HuH-7 (cell line): ENCODE measurements around the gene DMD.

Experiments used
- DNase-seq: peaks from one replicate; pipeline ENCODE4 v3.0.0; 2011; ENCODE audit warnings: low spot score

The DMD gene

DNA sequence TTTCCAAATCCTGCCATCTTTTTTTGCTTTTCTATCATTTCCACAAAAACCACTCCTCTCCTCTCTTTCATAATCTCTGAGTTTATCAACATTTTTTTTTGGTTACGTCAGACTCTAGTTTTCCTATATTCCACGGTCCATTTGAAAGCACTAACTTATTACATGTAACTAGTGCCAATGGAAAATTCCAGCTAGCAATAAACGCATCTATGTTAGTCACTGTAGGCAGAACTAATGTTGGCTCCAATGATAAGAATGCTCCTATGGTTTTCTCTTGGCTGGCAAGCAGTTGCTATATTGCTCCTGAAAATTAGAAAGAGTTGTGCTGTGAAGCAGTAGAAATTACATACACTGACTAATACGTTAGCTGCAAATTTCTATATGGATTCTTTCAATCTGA is 1504.9 kb downstream of the DMD start:
- peak; percentile 2 for DNase-seq

DNA sequence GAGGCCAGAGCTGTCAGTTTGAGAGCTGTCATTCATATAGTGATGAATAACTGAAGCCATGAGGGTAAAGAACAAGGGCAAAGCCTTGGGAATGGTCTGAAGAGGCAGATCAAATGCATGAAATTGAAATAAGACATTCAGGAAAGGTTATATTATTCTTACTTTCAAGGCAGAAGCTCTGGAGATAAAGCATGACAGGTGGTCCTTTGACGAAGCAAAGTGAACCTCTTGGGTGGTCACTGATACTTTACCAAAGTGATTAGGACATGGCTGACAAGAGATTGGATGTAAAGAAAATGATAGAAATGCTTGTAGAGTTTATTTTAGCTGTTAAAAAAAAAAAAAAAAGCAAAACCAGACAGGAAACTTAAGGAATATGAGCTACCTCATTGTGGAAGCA is 1505.5 kb downstream of the DMD start:
- DNase-seq = no peak

DNA sequence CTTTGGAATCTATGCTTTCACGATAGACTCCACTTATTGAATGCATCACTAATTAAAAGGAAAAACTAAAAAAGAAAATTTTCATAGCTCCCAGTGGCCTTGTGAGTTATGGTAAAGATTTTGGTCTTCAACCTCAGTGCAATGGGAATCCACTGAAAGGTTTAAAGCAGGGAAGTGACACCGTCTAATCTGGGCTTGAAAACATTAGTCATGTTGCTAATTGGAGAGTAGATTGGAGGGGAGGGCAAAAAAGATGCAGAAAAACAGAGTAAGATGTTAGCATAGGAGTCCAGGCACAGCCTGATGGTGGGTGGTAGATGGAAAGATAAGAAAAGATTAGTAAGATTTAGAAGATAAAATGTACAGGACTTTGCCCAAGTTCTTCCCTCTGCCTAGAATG is 1506.4 kb downstream of the DMD start:
- DNase-seq = no peak

DNA sequence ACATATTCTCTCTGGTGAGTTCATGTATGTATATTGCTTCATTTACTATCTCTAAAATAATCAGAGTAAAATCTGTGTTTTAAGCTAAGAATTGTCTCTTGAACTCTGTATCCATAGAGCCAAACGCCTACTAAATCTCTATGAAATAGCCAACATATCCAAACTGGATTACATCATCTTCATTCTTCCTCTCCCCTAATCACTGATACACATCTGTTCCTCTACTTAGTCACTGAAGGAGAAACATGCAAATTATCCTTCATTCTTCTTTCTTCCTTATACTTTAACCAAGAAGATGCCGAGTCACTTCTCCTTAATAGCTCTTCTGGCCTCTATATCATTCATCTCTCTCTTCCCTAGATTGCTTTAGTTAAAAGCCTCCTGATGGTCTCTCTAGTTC is 1509.1 kb downstream of the DMD start:
- DNase-seq = no peak

DNA sequence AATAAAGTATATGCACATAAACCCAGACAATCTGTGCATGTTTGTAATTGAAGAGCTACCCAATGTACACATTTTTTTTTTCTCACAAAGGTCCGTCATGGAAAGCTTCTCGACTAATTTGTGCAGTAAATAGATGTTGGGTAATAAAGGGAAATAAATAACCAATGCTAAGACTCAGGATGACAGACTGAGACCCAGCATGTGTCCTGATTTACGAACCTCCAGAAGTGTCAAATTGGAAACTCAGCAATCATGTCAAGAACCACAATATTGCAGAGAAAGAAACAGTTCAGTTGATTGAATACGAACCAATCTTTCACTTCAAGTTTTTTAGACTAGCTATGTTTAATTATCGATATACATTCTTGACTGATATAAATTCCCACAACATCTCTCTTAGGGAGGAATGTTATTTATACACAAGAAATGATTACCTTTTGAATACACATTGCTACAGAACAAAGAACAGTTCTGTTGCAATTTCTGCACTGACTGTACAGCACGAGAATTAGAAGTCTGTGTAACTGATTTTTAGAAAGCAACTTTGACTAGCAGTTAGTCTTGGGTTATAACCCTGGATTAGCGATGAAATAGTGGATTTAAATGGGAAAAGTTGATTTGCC is 1513.9 kb downstream of the DMD start:
- no peak for DNase-seq

DNA sequence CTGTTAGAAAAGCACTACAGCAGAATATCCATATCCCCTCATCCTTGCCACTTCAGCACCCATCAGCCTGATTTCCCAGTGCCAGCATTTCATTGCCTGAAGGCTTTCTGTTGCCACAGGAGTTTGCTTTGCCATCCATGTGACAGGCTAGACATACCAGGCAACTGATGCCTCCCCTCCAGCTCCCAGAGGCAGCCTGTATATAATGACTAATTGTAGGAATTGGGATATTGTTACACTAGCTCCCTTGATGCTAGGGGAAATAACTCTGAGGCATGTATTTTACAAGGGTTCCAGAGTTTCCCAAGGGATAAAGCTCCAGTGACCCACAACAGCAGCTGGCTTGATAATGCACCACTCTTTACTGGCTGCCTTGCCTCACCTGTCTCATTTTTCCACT is 1531.5 kb downstream of the DMD start:
- DNase-seq = no peak

DNA sequence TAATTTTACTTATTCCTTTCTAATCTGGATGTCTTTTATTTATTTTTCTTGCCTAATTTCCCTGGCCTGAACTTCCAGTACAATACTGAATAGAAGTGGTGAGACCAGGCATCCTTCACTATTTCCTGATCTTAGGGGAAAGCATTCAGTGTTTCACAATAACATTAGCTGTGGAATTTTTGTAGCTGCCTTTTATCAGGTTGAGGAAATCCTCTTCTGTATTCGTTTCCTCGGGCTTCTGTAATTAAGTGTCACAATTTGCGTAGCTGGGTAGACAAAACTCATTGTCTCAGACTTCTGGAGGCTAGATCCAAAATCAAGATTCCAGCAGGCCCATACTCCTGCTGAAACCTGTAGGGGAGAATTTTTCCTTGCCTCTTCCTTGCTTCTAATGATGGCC is 1541.1 kb downstream of the DMD start:
- no peak for DNase-seq

DNA sequence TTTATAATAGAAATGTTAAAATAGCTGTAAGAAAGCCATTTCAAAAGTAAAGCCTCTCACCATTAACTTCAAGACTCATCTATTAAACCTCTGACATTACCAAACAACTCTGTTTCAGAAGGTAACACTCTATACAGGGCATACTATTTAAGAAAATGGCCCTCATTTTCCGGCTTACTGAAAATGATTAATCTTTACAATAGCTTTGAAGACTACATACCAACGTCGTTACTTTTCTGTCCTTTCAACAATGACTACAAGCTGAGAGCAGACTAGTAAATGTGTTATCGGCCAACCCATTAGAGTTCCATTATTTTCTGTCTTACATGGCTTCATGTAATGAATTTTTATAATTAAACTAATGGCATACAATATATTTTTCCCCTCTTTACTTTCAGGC is 1545.9 kb downstream of the DMD start:
- DNase-seq = no peak

DNA sequence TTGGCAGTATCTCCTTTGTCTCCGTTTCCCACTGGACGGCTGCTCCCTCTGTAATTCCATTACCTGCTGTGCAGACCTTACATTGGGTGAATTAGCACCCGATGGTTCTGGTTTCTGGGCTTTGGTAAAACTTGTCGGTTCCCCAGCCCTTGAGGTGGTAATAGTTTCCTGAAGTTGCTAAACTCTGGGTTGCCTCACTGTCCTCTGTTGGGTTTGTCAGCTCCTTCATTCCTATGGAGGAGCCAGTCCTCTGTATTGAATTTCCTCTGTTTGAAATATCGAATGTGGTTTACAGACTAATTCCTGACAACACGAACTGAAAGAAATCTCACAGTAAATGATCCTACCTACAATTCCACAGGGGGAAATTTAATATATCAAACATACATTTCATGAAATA is 1548.2 kb downstream of the DMD start:
- no peak for DNase-seq

DNA sequence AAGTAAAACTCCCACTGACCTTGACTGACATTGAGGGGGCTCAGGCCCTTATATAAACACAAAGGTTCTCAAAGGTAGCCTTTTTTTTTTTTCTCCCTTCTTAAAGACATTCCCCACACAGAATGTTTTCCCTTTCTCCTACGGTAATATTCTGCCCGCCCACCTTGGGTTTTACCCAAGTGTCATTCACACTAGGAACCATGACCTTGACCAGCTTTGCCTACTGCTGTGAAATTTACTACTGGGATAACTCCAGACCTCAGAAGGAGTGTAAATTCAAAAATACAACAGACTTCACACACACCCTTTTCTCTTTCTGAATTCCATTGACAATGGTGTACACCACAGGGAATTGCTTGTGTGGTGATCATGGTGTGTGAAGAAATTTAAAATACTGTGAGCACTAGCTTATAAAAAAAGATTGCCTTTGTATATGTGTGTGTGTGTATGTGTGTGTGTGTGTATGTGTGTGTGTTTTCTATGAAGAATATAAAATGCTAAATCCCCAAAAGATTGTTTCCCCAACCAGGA is 1550.0 kb downstream of the DMD start:
- no peak for DNase-seq

DNA sequence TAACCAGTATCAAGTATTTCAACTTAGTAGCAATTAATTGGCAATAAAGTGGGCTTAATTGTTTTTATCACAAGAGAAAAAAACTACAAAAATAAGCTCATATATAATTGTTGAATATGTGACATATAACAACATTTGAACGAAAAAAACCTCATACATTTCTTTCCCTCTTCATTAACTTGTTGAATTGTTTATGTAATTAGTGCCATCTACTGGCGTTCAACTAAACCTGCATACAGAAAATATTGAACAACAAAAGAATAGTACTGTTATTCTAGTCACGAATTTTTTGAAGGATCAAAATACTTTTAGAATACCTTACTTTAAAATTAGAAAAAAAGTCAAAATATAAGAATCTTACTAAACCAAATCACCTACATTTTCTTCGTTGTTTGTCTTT is 1553.0 kb downstream of the DMD start:
- DNase-seq = no peak

DNA sequence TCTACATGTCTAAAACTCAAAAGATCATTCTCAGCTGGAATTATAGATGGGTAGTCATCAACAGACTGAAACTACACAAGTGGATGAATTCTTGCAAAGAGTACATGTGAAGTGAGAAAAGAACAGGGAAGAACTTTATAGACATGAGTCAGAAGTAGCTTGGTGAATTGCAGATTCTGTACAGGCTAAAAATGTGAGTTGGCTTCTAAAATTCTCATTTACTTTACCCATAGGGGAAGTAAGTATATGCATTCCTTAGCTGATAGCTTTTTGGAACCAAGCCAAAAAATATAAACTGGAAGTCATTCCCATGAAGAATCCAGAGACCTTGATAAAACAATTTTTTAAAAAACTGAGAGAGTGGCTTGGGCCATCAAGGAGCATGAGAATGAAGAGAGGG is 1555.3 kb downstream of the DMD start:
- DNase-seq = no peak

DNA sequence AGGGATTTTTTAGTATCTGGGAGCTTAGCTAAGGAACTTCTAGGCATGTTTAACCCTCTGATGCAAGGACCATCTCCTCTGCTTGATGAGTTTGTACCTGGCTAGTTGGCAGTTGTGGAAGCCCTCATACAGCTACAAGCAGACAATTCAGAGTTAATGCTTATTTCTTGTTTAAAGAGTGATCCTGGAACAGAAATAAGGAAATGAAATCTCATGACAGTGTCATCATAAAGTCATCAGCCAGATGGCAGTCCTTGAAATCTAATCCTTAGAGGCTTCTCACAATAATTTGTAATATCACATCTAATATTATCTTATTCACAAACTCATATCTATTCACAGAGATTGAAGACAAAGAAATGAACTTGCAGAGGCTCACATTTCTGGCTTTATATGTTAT is 1557.9 kb downstream of the DMD start:
- no peak for DNase-seq

DNA sequence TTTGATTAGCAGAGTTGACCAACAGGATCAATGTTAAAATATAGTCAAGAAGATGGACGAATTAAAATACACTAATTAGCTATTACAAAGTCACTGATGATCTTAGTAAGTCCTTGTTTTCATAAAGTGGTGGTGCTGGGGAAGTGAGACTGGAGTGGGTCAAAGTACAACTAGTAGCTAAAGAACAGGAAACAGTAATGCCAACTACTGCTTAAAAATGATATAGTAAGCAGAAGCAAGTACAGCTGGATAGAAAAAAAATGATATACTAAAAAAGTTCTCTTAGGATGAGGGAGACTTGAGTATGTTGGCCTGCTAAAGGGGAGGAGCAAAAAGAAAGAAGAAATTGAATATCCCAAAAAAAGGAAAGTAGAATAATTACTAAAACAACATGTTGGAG is 1558.7 kb downstream of the DMD start:
- no peak for DNase-seq

DNA sequence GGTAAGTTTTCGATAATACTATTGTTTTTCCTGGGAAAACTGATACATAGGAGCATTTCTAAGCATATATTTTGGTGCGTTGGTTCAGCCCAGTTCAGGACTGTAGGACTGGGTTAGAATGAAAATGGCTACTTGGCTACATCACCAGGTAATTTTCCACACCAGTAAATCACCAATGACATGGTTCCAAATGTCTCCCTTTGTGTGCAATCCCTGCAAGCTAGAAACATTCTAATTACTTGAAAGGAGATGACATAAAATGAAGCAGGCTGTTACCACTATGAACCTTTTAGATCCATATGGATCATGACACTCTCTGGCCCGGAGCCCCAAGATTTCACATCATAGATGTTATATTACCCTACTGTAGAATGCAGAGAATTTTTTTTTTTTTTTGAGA is 1562.1 kb downstream of the DMD start:
- DNase-seq = no peak

DNA sequence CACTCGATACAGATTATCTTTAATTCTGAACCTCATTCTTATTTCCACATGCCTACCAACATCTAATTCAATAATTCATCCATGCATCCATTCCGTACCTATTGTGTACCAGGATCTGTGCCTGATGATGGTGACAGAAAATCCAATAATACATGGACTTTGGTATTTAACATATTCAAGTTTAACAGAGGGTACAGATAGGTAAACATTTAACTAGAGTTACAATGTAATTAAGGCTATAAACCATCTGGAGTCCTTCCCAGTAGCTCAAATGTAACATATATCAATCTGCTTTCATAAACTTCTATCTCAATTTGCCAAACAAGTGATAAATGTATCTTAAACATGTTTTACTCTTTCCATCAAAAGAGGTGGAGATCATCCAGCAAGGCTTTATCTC is 1578.0 kb downstream of the DMD start:
- DNase-seq = no peak

DNA sequence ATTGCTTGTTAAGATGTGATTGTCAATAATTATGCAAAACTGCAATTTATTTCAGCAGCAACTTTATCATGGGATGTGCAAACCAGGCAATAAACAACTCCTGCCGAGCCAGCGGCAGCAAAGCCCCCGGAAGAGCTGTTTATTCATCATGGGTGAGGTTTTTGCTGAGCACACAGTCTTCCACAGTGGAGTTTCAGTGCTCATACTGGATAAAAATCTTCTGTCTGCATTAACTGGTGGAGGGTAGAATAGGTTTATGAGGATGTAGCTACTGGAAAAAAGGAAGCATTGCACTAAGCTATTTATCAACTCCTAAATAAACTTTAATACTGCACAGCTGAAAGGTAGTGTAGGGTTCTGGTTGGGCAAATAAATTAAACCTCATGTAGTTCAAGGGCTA is 1582.2 kb downstream of the DMD start:
- peak; percentile 1 for DNase-seq

DNA sequence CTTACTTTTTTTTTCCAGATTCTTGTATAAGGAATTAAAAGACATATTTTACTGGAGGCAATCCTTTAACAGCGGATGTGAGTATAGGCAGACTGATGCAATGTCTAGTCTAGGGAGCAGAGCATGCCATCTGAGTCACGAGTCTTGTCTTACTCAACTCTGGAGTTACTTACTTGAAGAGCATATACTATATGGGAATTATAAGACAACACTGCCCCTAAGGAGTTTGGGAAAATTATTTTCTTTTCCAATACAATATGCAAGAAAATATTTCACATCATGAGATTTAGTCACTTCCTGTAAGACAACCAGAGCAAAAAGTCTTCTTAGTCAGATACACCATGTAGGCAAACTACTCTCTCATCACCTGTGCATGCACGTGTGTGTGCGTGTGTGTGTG is 1602.2 kb downstream of the DMD start:
- no peak for DNase-seq

DNA sequence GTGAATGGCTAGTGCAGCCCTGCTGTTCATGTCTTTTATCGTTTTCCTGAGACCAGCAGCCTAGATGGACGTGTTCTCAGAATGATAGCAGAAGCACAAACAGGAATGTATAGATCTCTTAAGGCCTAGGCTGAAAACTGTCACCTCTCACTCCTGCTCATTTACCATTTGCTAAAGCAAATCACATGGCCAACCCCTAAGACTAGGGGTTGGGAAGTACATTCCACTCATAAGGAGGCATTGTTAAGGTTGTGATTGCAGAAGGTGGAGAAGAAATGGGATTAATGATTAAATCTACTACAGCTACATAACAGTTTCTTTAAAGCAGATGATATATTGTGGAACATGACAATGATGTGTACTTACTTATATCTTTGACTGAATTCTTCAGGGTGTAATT is 1602.7 kb downstream of the DMD start:
- DNase-seq = no peak

DNA sequence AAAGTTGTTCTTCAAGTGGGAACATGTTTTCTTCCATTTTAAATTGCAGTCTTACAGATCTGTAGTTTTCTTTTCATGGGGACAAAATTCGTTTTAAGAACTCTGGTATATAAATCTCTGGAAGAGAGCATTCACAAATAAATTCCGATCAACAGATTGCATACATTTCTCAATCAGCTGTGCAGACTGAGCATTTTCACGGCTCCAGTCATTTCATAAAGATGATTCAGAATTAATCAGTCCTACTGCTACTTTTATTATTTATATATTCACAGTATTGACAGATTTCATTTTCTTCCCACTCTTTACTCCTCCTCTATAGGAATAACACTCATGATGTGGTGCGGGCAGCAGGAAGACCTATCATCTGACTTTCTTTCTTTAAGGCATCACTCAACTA is 1604.6 kb downstream of the DMD start:
- DNase-seq = no peak

DNA sequence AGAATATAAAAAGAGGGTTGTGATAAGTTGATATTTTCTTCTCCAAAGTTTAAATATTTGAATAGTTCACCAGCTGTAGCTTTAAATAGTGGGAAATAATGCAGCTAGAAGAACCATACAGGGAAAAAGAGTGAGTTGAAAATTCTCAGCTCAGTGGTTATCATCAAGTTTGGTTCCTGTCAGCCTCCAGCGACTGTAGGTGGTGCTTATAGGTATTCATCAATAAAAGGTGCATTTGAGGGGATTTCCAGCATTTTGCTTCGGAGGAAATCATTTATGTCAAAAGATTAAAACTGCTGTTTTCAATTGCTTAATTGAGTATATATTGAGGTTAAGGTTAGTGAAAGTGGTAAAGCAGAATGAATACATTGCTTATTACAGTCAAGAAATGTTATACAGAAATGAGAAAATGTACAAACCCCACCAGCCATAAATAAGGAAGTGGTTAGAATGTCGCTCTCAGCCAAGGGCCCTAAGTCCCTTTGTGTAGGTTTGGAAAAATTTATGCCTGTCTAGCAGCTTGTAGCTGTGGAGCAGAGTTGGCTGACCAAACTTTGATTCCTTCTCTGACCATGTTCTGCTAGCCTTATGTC is 1606.6 kb downstream of the DMD start:
- no peak for DNase-seq

DNA sequence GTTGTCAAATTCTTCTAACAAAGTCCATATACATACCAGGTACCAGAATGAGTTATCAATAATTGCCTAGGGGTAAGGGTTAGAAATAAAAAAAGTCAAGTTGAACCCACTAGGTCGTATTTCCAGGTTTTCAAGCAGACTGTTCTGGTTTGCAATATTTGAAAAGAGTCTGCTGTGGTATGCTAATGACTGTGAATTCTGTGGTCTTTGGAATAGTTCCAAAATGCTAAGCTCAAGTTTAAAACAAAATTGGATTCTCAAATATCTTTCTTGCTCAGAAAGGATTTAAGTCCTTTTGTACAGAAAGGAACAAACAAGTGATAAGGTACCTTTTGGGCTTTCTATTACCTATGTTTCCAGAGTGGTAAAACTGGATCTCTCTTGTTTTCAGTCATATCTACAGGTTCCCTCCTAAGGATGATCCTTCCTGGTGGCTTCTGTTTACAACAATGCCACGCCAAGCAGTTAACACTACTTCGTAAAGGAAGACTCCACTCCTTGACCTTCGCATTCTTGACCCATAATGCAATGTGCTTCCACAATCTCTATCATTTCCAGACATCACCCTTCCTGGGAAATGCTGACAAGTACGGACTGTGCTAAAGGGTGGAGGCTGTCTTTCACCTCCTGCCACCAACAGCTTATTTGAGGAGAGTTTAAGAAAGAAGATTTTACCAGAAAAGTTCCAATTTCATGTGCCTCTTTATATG is 1607.8 kb downstream of the DMD start:
- no peak for DNase-seq

DNA sequence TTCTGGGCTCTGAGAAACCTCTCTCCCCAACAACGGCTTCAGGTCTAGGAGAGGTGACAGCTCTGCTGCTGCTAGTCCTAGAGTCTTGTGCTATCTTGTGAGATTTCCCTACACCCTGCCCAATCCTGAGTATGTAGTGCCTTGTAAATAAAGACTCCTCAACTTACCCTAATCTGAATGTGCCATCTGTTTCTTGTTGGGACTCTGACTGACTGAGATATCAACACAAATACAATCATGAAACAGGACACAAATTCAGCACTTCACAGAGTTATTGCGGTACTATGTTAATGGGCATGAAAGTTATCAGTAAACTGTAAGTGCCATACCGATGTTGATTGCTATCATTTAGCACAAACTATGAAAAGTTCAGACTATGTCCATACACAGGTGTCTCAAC is 1610.5 kb downstream of the DMD start:
- no peak for DNase-seq

DNA sequence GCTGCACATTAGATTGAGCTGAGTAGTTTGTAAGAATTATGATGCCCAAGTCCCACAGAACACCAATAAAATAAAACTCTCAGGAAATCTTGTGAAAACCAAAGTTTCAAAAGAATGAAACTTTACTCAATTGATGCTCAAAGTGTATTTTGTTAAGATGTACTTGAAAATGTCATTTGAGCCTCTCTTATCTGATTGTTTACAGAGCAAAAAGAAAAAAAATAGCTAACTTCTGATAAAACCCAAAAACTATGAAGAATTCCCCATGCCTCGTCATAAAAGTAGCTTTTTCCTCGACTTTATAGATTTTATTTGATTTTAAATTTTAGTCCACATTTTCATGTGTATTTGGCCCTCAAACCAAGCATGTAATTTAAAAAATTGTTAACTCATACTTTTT is 1618.0 kb downstream of the DMD start:
- DNase-seq = no peak
